GM10248 (cell line): ENCODE results near the gene CREBBP.

Experiments
- CTCF ChIA-PET: fragments of 300-600 bp; sonication (Branson Sonifier 250); formaldehyde crosslinking; extraction: SDS; loops from one replicate; lab custom pipeline; 2021; ENCODE audit warnings: antibody characterized with exemption; lab: Yijun Ruan, JAX
- POLR2A ChIA-PET: fragments of 350-650 bp; sonication (Branson Sonifier 250); formaldehyde crosslinking; extraction: SDS; loops from one replicate; lab custom pipeline; 2020; ENCODE audit warnings: antibody characterized with exemption; lab: Yijun Ruan, JAX
- DNase-seq: peaks from one replicate; pipeline ENCODE4 v3.0.0; 2012; ENCODE audit errors: extremely low spot score
- TF ChIP-seq, protein P1 (sequence below): IDR thresholded peaks from 2 replicates; pipeline ENCODE4 v1.5.1; 2012; ENCODE audit warnings: mild to moderate bottlenecking, low read depth; ENCODE audit errors: extremely low read depth, missing control alignments, control extremely low read depth

CREBBP gene

DNA sequence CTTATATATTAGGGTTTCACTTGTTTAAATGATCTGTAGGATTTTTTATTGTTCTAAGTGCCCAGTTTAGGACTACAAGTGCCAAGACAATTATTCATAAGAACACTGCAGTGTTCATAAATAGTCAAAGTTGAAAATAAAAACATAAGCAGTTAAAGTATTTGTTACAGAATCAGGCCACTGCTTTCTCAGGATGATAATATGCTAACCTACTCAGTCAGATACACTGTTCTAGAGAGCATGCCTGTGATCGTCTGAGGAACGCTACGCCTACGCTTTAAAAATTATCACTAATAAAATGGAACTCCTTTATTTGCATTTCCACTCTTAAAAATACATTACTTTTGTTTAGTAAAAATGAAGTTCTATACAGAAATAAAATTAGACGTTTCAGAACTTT, 125.7 kb downstream of the CREBBP start:
- ChIA-PET CTCF (no interaction called here), POLR2A (no interaction called here)

DNA sequence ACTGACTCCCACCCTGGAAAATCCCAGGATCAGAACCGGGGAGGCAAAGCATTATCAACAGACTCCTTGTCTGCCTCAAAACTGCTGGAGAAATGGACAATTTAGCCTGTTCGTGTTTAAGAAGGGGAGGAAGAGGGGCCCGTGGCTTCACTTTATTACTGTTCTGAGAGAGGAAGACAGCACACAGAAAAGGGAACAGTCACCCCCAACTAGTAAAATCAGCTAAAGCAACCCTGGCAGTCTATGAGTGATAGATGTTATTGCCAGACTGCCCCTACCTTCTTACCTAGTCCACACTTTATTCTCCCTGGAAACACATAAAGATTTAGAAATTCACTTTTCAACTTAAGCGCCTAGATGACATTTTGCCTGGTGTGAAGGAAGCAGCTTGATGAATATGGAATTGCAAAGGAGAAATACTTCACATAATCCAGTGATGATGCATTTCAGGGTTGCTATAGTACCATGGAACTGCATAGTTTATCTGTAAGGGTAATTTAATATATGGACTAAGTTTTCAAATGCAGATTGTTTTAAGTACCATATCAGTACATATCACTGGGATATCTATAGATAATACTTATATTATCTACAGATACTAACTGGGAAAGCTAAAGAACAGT, 126.3 kb downstream of the CREBBP start:
- POLR2A ChIA-PET, result no interaction called here
- CTCF ChIA-PET, result no interaction called here
- TF ChIP-seq, protein P1, sequence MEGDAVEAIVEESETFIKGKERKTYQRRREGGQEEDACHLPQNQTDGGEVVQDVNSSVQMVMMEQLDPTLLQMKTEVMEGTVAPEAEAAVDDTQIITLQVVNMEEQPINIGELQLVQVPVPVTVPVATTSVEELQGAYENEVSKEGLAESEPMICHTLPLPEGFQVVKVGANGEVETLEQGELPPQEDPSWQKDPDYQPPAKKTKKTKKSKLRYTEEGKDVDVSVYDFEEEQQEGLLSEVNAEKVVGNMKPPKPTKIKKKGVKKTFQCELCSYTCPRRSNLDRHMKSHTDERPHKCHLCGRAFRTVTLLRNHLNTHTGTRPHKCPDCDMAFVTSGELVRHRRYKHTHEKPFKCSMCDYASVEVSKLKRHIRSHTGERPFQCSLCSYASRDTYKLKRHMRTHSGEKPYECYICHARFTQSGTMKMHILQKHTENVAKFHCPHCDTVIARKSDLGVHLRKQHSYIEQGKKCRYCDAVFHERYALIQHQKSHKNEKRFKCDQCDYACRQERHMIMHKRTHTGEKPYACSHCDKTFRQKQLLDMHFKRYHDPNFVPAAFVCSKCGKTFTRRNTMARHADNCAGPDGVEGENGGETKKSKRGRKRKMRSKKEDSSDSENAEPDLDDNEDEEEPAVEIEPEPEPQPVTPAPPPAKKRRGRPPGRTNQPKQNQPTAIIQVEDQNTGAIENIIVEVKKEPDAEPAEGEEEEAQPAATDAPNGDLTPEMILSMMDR, result no peak
- no peak for DNase-seq

More for the DNA sequence above, 125.7 kb downstream of the CREBBP start:
- TF ChIP-seq, protein P1, result no peak
- DNase-seq, result no peak

DNA sequence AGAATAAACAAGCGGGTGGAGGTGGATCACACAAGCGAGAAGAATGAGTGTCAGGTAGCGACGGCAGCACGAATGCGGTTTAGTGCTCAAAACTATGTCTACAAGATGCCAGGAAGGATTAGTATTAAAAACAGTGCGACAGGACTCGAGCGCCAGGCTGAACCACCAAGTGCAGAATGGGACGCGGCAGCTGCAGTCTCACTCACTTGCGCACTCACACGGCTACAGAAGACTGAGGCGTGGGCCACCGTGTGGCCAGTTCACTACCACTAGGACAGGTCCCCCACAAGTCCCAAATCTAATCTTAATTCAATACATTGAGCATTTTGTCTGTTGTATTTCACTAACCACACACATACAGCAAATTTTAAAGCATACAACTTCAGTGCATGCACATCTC, 127.5 kb downstream of the CREBBP start:
- ChIA-PET POLR2A (no interaction called here), CTCF (no interaction called here)
- TF ChIP-seq, protein P1, result no peak
- DNase-seq, result no peak

DNA sequence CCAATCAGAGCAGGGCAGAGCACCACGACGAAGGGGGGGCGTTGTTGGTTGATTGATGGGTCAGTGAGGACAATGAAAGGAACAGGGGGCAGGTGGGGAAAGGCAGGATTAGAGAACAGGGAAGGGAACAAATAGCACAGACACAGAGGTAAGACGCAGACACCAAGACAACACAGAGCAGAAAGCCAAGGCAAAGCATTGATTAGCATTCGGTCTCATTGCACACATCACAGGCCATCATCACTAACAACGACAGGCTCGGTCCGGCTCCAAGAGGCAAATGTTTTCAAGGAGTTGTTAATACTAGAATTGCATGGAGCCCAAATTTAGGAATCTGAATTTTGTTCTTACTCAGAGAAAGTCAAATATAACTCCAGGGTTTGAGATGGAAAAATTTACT, 128.6 kb downstream of the CREBBP start:
- TF ChIP-seq, protein P1, result no peak
- CTCF ChIA-PET, result no interaction called here
- POLR2A ChIA-PET, result no interaction called here
- no peak for DNase-seq

DNA sequence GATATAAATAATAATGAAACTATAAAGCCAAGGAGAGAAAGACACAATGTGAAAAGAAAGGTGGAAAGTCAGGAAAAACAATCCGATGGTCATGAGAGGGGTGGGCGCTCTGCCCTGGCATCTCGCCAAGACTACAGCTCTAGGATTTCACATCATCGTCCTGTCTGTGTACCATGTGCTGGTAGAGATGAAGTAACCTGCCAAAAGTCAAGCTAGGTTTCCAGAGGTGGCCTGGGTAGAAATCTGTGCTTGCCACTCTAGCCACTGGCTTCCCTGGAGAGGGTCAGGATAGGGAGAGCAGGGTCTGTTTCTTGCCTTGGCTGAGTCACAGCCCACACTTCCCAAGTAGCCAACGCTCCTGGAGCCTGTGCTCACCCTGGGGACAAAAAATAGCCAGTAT, 132.2 kb downstream of the CREBBP start:
- TF ChIP-seq, protein P1, result no peak
- no peak for DNase-seq
- ChIA-PET POLR2A (no interaction called here), CTCF (no interaction called here)

DNA sequence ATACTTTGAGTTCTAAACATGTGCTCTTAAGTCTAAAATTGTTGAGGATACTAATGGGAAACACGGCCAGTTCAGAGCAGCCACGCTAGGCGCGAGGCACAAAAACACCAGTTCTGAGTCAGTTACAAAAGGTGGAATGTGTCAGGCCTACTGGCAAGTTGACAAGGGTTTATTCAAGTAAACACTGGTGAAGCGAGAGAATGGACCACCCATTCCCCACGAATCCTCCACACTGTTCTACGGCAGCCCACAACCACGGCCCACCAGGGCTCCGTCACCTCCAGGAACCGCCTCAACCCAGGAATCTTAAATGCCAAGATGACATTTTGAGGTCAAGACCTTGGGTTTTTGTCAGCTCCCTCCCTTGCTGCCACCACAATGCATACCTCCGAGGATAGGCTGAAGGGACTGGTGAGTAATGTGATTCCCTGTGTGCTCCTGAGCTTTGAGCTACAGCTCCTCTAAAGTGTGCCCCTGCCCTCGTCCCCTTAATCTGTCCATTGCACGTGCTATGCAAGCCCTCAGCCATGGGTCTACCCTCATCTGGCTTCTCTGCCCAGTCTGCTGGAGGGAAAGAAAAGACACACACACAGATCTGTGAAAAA, 134.7 kb downstream of the CREBBP start:
- DNase-seq, result no peak
- TF ChIP-seq, protein P1, result no peak
- CTCF ChIA-PET, result no interaction called here
- POLR2A ChIA-PET, result no interaction called here
